Body of pancreas (tissue), 4 donors: ENCODE measurements around the gene EEPD1. TPM values are rescaled to one million over a fixed set of nuclear protein-coding genes. Genes with fewer than 3 reads are reported as not detected.

Source experiments
- ATAC-seq: fragments of 150-250 bp; one replicate; pipeline ENCODE4 v1.9.1; 2016
- DNase-seq, 4 donors: peaks; one replicate each; pipeline ENCODE4 v3.0.0-alpha.2; 2019
- H3K27ac ChIP-seq, 4 donors: fragments of 200-600 bp; sonication (generic); 1 replicate in 3 of 4; 2 replicates in 1 of 4; pipeline versions ENCODE4 v1.5.1 to v1.6.1; 2016 to 2019; ENCODE audit warnings: mild to moderate bottlenecking in 1 of 4, mixed read lengths in 1 of 4, moderate library complexity in 1 of 4
- H3K27me3 ChIP-seq, 2 donors: fragments of 200-600 bp; sonication (generic); one replicate each; pipeline ENCODE4 v1.6.0; 2016; ENCODE audit warnings: mild to moderate bottlenecking in 1 of 2
- H3K36me3 ChIP-seq, 2 donors: fragments of 200-600 bp; sonication (generic); replicated peaks in 1 of 2; 2 replicates each; pipeline ENCODE4 v1.5.1; 2016; ENCODE audit warnings: low read depth in 2 of 2; ENCODE audit not compliant: insufficient read depth in 1 of 2
- H3K4me1 ChIP-seq: fragments of 200-600 bp; sonication (generic); one replicate; pipeline ENCODE4 v1.6.0; 2016
- H3K4me3 ChIP-seq, 2 donors: fragments of 200-600 bp; sonication (generic); 1 replicate in 1 of 2; 2 replicates in 1 of 2; pipeline ENCODE4 v1.5.1; 2016 to 2019
- H3K9me3 ChIP-seq, 3 donors: fragments of 200-600 bp; sonication (generic); 1 replicate in 2 of 3; 2 replicates in 1 of 3; pipeline ENCODE4 v1.5.1; 2016
- POLR2A ChIP-seq, 3 donors: fragments of 450-650 bp; IDR thresholded peaks; one replicate each; pipeline ENCODE4 v1.6.1; 2016; ENCODE audit warnings: antibody characterized with exemption in 3 of 3, mild to moderate bottlenecking in 2 of 3
- WGBS, 2 donors: methylation state at CpG; one replicate each; pipeline ENCODE4 v1.1.5; 2017; 5-methylcytosine and 5-hydroxymethylcytosine counted together
- intact Hi-C: fragments of 100-400 bp; cut with DNase I; formaldehyde crosslinking; loops from one replicate; pipeline ENCODE4 v1.15.1; 2023
- total RNA-seq, 2 donors: library from RNA; depleted of rRNA; stranded (reverse); fragments of >200 nt; gene quantifications; one replicate each; pipeline ENCODE4 v1.1.0, GENCODE V29; 2016
- TF ChIP-seq, protein P1 (sequence below), 7 experiments: fragments of 450-650 bp in 4 of 7; fragments of 200-600 bp in 3 of 7; sonication (generic) in 3 of 7; IDR thresholded peaks; one replicate each; pipeline ENCODE4 v1.5.1; 2016 to 2019; ENCODE audit warnings: antibody characterized with exemption in 7 of 7

Gene EEPD1
- total RNA-seq, 2 donors from 2014 or later: 13.5 to 24.1 TPM

DNA sequence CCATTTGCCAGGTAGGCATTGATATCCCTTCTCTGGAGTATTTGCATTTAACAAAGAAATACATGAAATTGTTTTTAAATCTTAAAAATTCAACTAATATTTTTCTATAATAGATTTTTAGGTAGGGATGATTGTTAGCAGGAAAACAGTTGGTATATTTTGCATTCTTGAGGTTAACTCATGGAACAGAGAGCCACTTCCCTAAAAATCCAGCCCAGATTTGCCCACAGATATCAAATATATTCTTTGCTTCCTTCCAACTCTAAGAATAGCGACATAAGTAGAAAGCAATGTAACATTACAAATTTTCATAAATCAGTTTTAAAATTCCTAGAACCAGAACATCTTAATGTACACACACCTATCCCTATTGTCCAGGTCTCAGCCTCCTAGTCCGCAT is 191.6 kb downstream of the EEPD1 start:
- no peak overlapping the region for H3K27ac ChIP-seq
- intact Hi-C loops: no loop called here
- DNase-seq: no peak
- ATAC-seq: no peak
- H3K9me3 ChIP-seq: no peaks in the 10 kb centered on the region
- no peaks in the 10 kb centered on the region for H3K27me3 ChIP-seq
- TF ChIP-seq POLR2A (IDR thresholded peaks at IDR 0.05): no peak
- TF ChIP-seq, protein P1, sequence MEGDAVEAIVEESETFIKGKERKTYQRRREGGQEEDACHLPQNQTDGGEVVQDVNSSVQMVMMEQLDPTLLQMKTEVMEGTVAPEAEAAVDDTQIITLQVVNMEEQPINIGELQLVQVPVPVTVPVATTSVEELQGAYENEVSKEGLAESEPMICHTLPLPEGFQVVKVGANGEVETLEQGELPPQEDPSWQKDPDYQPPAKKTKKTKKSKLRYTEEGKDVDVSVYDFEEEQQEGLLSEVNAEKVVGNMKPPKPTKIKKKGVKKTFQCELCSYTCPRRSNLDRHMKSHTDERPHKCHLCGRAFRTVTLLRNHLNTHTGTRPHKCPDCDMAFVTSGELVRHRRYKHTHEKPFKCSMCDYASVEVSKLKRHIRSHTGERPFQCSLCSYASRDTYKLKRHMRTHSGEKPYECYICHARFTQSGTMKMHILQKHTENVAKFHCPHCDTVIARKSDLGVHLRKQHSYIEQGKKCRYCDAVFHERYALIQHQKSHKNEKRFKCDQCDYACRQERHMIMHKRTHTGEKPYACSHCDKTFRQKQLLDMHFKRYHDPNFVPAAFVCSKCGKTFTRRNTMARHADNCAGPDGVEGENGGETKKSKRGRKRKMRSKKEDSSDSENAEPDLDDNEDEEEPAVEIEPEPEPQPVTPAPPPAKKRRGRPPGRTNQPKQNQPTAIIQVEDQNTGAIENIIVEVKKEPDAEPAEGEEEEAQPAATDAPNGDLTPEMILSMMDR (IDR thresholded peaks at IDR 0.05): no peak
- 83 to 88% methylated on average over 2 of the region's 2 CpGs for WGBS, 2 donors
- H3K4me1 ChIP-seq: peaks cover 21% of the 10 kb centered on the region
- H3K36me3 ChIP-seq: no peaks in the 10 kb centered on the region
- H3K4me3 ChIP-seq: no peak overlapping the region

DNA sequence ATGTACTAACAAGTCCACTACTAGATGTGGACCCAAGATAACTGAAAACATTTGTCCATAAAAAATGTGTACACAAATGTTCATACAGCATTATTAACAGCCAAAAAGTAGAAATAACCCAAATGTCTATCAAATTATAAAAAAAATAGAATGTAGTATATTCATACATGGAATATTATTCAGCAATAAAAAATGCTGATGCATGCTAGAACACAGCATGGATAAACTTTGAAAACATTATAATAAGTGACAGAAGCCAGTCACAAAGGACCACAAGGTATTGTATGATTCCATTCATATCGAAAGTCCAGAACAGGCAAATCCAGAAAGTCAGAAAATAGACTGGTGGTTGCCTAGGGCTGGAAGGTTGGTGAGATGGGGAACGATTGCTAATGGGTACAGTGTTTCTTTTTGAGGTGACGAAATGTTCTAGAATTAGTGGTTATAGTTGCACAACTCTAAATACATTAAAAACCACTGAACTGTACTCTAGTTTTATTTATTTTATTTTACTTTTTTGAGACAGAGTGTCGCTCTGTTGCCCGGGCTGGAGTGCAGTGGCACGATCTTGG is 193.3 kb downstream of the EEPD1 start:
- TF ChIP-seq, protein P1 (IDR thresholded peaks at IDR 0.05): no peak
- no peak for TF ChIP-seq POLR2A (IDR thresholded peaks at IDR 0.05)

DNA sequence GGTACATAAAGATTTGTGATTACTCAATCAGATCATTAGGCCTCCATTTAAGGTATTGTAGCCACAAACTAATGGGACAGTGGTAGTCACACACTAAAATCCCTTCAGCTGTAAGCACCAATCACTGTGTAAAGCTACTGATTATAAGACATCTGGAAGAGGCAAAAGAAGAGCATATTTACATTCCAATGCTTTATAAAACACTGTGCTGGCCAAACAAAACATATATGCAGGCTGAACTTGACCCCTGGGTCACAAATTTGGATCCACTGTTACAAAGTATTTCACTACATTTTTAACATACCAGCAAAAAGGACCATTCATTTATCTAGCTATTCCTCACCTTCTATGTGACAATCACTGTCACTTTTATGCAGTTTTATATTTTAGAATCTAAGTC is 195.2 kb downstream of the EEPD1 start:
- Histone ChIP-seq H3K27me3 (no peaks in the 10 kb centered on the region), H3K36me3 (no peaks in the 10 kb centered on the region), H3K4me3 (no peak overlapping the region), H3K4me1 (peaks cover 26% of the 10 kb centered on the region), H3K27ac (no peak overlapping the region), H3K9me3 (no peaks in the 10 kb centered on the region)
- ATAC-seq: no peak
- no peak for DNase-seq
- intact Hi-C loops: no loop called here
- TF ChIP-seq, protein P1 (IDR thresholded peaks at IDR 0.05): no peak
- no peak for TF ChIP-seq POLR2A (IDR thresholded peaks at IDR 0.05)

More for the DNA sequence above, 193.3 kb downstream of the EEPD1 start:
- ATAC-seq: no peak
- Histone ChIP-seq H3K4me3 (no peak overlapping the region), H3K27me3 (no peaks in the 10 kb centered on the region), H3K4me1 (peaks cover 26% of the 10 kb centered on the region), H3K27ac (no peak overlapping the region), H3K36me3 (no peaks in the 10 kb centered on the region), H3K9me3 (no peaks in the 10 kb centered on the region)
- WGBS, 2 donors: 87 to 91% methylated on average over 6 of the region's 6 CpGs
- intact Hi-C loops: no loop called here
- no peak for DNase-seq

DNA sequence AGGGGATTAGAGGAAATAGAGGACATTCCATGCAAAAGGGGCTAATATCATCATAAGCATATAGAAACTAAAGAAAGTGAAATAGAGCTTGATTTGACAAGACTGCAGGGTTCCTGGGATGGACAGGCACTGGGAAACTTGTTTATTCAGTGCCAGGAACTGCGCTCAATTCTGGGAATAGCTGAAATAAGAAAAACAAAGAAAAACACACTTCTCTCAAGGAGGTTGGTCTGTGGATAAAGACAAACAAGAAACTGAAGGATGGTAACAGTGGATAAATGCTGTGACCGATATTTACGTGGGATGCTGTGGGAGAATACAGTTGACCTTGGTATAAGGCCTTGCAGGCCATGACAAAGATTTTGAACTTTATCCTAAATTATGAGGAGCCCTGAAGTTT is 195.7 kb downstream of the EEPD1 start:
- no peak overlapping the region for H3K27ac ChIP-seq
- H3K27me3 ChIP-seq: no peaks in the 10 kb centered on the region
- H3K4me1 ChIP-seq: peaks cover 26% of the 10 kb centered on the region
- no peak overlapping the region for H3K4me3 ChIP-seq
- DNase-seq (no peak), ATAC-seq (no peak)
- H3K36me3 ChIP-seq: no peaks in the 10 kb centered on the region
- intact Hi-C loops: no loop called here
- WGBS, 2 donors: 97 to 100% methylated on average over 3 of the region's 3 CpGs
- no peaks in the 10 kb centered on the region for H3K9me3 ChIP-seq
- TF ChIP-seq, protein P1 (IDR thresholded peaks at IDR 0.05): no peak
- no peak for TF ChIP-seq POLR2A (IDR thresholded peaks at IDR 0.05)

DNA sequence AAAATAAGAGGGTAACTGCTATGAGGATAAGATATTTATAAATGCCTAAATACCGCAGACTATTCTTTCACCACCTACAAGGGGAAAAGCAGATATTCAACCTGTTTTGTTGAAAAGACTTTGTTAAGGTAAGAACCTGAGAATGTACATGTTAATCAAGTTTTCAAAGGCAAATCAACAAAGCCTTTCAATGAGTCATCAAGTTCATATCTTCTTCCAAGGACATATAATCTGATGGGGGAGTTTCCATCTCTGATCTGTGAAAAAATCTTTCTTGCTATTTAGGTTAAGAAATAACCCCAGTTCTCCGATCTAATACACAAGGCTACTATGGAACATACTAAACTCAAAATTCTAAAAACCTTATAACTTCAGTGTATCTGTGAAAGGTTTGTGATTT is 196.6 kb downstream of the EEPD1 start:
- no peaks in the 10 kb centered on the region for H3K36me3 ChIP-seq
- peaks cover 26% of the 10 kb centered on the region for H3K4me1 ChIP-seq
- DNase-seq (no peak), ATAC-seq (no peak)
- no peaks in the 10 kb centered on the region for H3K27me3 ChIP-seq
- TF ChIP-seq POLR2A (IDR thresholded peaks at IDR 0.05): no peak
- TF ChIP-seq, protein P1 (IDR thresholded peaks at IDR 0.05): no peak
- 43 to 63% methylated on average over 2 of the region's 2 CpGs for WGBS, 2 donors
- intact Hi-C loops: no loop called here
- H3K9me3 ChIP-seq: no peaks in the 10 kb centered on the region
- no peak overlapping the region for H3K4me3 ChIP-seq
- peak overlapping the region in 2 of 4 donors; percentile 26 for H3K27ac ChIP-seq
